ENCODE results near the gene CASQ2.
"Not testable (repeated sequence)": the region's sequence is repeated elsewhere in the genome, so short reads cannot be mapped to it uniquely, and the experiment has no call there.

The CASQ2 gene

DNA sequence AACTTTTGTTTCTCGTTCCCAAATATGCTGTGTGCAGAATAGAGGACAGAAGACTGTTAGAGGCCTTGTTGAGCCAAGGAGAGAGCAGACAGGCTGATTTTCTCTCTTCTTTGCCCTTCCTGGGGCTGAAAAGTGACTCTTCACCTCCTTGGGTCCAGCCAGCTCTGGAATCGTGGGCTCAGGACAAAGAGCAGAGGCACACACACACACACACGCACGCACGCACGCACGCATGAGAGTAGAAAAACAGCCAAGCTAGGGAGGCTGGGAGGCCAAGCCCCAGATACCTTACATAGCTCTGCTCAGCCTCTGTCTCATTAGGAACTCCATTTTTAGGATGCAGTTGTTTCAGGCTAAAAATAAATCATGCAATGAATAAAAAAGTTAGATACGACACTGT lies at the start of gene CASQ2:
Gene CASQ2 (minus strand): TSS at position 166 of the 400 bp plus-strand sequence. CDS start 173 bp downstream, outside the sequence.
- DNase-seq: no peak

DNA sequence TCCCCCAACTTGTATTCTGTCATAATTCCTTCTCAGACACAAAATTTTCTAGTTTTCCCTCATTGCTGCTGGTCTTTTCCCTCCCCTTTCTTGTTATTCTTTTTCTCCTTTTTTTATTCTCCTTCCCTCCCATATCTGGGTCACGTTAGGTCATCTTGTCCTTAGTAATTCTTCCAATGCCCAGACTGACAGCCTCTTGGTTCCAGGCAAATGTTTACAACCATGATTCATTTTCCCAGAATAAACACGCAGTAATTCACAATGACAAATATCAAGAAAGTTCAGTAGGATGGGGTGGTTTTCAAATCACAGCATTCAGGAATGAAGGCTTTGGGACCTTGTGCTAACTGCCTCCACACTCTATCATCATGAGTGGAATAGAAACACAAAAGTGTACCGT lies 47.2 kb upstream of the CASQ2 start:
- DNase-seq: no peak

DNA sequence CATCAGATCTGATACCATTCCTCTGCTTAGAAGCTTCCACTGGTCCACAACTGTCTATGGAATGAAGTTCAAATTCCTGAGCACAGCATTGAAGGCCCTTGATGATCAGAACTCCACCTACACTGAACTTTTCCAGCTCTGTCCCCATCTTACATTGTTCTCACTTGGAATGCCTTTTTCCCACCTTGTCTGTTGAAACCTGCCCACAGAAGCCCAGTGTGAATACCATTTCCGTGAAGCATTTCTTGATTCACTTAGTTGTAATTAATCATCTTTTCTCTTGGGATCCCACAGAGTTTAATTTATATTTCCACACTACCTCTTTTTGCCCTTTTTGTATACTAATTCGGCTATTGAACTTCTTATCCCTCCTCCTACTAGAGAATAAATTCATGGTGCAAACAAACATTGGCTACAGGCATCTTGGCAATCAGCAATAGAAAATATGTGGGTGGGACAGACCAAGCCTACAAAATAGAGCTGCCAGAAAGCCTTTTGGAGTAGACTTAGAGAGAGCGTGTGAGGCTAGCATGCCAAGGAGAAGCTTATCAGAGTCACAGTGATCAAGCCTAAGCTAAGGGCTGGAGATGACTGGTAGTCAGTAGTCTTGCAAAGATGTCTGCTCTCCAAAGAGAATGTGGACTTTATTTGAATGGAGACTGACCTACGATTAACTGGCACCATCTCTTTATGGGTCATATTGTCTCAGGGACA lies 46.3 kb upstream of the CASQ2 start:
- no peak for DNase-seq

DNA sequence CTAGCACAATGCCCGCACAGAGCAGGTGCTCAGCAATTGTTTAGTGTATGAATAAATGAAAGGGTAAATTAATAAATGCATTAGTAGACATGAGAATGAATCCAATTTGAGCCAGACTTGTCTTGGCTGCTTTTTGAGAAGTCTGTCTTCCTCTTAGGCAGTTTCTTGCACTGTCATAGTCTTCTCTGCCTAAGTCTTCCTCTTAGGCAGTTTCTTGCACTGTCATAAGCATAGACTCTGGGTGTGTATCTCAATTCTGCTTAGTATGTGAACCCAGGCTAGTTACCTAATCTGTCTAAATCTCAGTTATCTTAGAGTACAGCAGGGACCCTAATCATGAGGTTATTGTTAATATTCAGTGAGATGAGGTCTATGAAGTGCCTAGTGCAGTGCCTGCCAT lies 45.2 kb upstream of the CASQ2 start:
- DNase-seq: no peak

DNA sequence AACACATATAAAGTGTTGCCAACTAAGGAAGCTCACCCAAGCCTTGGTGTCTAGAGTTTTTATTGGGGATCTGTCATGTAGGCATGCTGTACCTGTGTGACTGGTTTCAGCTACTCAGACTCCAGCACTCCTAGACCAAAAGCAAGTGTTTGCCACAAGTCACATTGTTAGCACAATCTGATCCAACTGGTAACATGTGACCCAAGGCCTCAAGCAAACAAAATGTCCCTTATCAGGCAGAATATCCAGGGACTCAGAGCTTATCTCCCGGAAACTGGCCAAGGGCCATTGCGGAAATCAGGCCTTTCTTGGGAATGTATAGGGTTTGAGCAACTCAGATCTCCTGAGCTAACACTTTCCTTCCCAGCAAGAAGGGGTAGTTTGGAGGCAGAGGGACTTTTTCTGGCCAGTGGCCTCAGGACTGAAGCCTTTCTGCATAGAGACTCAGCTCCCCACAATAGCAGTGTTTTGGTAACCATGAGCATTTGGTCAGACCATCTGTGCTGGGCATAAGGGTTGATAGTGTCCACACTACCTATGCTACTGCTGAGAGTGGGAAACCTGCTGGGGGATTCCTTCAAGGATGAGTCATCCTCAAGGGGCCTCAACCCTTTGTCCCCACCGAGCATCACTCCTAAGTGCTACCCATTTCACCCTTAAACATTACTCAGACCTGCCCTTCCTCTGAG lies 42.8 kb upstream of the CASQ2 start:
- DNase-seq: no peak

DNA sequence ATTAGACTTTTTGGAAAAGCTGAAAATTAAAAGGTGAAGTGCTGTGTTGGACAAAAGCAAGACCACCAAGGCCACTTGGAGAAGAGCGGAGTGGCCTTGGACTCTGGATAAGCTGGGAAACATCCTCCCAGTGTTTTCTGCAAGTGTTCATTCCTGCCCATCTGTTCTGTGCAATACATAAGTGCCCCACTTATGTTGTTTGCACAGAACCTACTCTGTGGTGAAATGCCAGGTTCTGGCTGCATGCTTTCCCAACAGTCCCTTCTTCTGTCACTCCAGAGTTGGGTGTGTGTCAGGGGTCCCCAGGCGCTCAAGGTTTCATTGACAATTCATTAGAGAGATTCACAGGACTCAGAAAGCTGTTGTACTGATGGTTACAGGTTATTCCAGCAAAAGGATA lies 42.1 kb upstream of the CASQ2 start:
- no peak for DNase-seq

DNA sequence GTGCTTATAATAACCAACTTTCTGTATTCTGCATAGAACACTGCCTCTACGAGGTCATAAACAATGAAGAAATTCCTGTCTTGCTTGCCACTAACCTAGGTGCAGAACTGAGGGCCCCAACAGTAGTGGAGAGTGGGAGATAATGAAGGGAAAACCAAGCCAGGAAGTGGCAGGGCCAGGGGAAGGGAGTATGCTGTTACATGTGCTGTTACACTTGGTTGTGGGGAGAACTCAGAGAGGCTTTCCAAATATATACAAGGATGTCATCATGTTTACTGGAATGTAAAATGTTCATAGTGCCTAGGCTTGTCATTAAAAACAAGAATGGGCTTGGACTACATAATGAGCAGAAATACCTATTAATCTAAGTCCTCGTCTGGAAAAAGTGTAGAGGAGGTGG lies 41.3 kb upstream of the CASQ2 start:
- DNase-seq: no peak

DNA sequence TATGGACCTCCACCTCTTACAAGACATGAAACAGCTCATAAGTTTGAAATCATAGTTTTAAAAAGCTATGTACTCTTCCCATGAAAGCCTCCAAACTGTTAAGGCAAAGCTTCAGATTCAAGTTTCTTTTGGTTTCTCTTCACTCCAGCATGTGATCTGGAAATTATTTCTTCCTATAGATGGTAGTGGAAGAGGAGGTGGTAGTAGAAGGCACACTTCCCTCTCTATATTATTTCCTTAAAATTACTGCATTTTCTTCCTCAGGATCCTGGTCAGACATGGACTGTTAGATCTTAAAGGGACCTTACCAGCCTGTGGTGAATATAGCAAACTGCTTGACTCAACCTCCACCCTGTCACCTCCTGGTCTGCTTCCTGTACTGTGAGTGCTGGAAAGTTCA lies 40.6 kb upstream of the CASQ2 start:
- DNase-seq: no peak

DNA sequence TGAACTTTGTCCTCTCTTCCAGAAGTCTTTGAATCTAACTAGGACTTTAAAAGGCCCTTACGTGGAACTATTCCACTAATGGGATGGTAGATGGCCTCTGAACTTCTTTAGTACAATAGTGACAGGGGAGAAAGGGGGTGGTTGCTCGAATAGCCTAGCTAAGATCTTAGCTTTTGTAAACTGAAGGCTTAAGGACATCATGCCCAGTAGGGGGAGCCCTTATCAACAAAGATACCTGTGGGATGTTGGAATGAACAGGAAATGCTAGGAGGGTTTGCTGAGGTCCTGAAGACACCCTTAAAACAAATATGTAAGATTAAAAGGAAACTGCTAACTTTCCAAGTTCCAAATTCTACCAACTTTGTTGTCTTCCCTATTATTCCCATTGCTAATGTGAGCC lies 39.2 kb upstream of the CASQ2 start:
- no peak for DNase-seq

DNA sequence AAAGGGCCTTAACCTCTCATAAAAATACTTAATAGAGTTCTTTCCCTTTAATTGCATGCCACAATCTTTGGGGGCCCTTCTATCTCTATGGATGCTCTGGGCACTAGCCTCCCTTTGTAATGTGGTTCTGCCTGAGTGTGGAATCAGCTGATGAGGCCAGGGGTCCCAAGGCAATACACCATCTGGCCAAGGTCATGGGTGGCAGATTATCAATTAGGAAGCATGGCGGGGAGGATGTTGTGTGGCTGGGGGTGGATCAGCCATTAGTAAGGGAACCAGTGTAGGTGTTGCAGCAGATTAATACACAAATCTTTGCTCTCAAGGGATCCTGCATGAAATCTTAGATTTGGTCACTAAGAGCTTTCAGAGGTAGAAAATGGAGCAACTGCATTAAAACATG lies 37.1 kb upstream of the CASQ2 start:
- no peak for DNase-seq

DNA sequence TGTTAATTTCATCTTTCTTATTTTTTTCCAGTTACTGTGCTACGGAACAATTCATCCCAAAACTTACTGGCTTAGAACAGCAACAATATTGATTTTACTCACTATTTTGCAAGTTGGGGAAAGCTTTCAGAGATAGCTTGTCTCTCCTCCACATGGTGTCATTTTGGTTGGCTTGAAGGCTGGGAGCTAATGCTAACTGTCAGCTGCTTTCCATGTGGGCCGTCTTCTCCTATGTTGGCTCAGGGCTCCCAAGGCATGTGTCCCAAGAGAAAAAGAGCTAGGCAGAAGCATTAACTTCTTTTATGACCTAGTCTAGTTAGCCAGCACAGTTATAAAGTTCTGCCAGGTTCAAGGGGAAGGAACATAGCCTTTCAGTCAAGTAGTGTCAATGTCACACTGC lies 33.9 kb upstream of the CASQ2 start:
- DNase-seq: no peak

DNA sequence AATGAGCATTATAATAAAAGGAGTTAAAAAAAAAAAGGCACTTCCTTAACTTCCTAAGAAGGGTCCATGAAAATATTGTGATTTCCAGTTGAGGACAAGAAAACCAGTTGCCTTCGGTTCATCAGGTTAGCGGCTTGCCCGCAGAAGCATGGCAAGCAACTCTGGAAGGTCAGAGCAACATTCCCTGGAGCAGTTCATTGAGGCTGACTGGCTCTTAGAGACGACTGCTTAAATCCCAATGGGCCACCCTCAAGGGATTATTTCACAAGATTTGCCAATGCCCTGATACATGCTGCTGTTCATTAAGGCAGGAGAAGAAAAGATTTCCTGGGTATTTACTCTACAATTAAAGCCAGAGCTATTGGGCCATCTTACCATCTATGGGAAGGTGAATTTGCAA lies 29.0 kb upstream of the CASQ2 start:
- no peak for DNase-seq

DNA sequence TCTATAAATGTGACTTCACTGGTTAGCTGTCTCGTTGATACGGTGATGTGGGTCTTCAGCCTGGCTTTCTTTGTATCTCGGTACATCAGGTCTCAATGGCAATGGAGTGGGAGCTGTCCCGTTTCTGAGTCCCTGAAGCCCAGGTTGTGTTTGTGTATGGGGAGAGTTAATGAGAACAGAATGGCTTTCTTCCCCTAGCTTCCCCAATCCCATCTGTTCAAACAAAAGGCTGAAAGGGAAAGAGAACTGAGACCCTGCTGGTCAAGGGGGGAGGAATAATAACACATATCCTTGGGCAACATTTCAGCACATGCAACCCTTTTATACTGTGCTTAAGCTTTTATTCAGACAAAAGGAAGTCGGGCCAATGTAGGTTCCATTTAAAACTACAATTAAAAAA lies 28.4 kb upstream of the CASQ2 start:
- no peak for DNase-seq

DNA sequence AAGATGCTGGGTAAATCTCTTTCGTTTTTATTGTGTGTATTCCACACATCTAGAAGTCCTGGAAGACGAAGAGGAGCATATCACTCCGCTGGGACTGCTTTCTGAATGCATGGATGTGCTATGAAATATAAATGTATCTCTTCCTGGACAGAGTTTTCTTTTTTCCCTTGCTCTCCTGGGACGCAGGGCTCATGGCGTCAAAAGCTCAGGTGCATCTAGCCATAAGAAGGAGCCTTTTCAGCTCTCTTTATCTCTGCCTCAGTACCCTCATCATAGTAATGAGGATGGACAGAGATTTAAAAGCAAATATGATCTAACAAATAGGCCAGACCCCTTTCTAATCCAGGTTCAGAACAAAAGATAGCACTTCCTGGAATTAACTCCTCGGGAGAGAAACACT lies 27.5 kb upstream of the CASQ2 start:
- no peak for DNase-seq

DNA sequence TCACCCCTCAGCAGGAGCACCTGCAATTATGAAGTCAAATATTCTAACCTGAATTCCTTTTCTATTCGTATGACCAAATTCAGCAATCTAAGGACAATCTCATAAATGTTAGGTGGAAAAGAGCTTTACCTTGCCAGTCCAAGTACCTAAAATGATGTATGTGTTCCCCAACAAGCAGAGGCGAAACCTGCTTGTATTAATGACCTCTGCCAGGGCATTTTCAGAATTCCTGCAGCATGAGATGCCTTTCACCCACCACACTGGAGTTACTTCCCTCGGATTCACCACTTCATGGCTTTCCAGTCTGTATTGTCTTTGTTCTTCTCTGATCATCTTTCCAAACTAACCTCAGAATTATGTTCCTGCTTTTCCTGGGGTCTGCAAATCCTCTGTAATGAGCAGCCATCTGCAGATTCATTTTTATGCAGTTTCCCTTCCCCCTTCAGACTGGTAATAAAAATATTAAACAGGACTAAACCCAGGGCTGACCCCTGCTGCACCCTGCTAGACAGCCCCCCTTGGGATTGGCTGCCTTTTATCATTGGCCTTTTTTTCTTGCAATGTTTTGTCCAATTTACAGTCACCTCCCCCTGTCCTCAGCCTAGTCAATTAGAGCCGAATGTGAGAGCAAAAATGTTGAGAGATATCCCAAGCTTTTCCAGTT lies 26.6 kb upstream of the CASQ2 start:
- no peak for DNase-seq

DNA sequence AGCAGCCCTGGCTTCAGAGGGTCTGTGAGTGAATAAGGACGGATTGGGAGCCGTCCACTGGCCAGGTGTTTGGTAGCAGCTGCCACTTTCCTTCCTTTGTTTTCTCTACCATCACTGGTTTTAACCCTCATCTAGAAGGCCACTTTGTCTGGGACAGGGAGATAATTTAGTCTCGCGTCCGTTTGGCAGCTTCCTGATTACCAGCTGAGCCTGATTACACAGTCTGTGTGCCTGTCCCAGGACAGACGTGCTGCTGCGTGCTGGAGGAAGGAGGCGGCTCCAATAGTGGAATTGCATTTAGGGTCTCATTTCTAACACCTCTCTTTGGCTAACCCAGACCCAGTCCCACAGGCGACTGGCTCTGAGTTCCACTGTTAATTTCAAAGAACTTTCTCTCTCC lies 24.6 kb upstream of the CASQ2 start:
- no peak for DNase-seq

DNA sequence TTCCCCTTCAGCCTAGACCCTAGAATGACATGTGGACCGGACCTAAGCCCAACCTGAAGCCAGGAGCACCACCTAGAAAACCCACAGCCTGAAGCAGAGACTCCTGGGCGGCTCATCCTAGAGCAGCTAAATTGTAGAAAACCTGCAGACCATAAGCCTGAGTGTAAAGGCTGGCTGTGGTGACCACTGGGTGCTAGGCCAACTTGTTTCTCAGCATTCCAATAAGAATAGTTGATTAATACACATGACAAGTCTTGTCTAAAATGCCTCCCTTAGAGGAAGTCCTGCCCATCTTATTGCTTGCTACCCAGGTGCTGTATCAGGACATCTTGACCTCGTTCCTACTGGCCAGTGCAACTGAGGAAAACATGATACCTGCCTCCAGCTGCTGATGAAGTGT lies 23.3 kb upstream of the CASQ2 start:
- no peak for DNase-seq

DNA sequence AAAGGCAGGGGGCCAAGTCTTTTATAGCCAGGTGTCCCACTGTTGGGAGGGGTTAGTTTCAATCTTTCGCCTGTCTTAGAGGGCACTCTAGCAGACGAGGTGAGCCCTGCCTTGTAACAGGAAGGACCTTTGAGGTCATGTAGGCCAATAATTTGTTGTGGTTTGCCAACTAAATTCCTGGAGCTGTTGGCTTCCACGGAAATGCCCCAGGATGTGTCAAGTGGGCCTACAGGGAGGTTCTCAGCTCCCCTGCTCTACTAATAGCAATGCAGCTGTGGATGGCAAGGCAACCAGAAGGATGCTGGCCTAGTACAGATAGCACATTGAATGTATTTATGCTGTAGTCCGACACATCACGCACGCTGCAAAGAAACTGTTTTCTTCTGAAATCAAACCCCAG lies 22.3 kb upstream of the CASQ2 start:
- no peak for DNase-seq

DNA sequence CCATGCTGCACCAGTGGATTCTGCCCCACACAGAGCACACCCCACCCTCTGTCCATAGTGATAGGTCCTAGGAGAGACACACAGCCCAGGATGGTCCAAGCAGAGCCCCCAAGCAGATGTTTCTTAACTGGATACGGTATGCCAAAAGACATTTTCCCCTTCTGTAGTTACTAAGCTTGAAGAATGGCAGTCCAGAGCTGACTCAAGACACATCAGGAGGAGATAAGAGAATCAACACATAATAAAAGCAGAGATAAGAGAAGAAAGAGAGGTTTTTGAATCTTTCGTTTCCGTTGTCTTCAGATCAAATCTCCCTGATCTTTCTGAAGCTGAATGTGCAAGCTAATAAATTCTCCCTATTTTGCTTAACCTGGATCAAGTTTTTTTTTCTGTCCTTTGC lies 21.8 kb upstream of the CASQ2 start:
- no peak for DNase-seq

DNA sequence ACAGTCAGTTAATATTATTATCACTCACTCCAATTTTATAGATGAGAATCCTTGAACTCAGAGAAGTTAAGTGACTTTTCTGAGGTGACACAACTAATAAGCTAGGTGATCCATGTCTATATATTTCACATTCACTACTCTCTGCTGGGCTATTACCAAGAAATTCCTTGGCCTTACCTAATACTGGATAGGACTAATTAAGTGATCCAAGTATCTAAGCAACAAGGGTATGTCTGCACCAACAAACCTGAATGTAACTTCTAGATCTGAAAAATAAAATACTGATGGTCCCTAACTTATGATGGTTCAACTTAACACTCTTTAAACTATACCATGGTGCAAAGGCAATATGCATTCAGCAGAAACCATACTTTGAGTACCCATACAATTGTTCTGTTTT lies 14.8 kb upstream of the CASQ2 start:
- no peak for DNase-seq

DNA sequence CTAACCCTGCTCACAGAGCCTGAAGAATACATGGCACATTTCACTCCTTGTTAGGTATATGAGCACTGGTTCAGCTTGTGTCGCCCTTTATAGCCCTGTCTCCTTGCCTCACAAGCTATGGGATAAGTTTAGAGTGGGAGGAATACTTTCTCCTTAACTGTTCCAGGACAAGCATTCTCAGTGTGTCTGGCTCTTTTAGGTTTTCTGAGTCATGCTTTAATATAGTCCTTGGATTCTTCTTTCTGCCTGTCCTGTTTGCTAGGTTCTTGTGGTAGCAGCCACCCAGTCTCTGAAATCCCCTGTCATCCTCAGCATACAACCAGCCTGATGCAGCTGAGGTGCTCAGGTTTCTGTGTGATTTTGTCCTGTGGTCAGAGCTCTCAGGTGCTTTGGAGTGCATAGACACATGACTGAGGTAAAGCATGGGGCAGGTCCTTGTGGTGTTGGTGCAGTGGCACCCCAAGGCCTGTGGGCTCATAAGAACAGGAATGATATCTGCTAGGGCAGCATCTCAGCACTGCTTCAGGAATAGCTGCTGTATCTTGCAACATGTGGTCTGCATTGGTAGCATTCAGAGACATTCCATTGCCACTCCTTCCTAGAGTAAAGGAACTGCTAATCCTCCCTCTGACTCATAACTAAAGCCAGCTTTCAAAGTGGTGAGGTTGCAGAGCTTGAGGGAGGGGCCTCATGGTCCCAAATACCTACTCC lies 14.2 kb upstream of the CASQ2 start:
- no peak for DNase-seq

DNA sequence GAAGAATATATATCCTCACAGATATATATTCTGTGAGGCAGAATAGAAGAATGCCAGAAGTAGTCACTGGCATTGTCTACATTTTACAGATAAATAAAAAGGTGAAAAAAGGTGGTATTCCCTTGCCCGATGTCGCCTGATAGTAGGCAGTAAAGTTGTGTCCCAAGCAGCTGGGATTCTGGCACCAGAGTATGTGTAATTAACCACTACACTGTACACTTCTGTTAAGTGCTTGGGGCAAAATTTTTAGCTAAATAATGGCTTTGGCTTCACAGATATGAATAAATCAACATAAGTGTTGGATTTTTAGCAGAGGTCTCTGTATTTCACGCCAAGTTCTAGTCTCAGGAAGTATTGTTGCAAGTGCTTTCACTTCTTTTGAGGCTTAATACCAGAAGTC lies 13.3 kb upstream of the CASQ2 start:
- no peak for DNase-seq

DNA sequence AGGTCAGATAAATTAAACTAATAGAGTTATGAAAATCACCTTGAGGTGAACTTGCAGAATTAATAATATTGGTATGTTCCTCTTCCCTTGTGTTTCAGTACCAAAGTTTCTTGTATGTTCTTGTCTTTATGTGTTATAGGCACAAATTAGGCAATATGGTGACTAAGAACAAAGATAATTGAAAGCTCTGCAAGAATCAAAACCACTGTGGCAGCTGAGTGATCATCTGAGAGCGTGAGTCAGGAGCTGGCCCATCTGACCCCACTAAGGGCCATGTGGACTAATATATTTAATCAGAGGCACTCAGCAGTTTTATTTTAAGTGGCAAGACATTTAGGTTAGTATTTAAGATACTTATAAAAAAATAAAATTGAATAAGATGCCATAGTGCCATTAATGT lies 12.8 kb upstream of the CASQ2 start:
- no peak for DNase-seq

DNA sequence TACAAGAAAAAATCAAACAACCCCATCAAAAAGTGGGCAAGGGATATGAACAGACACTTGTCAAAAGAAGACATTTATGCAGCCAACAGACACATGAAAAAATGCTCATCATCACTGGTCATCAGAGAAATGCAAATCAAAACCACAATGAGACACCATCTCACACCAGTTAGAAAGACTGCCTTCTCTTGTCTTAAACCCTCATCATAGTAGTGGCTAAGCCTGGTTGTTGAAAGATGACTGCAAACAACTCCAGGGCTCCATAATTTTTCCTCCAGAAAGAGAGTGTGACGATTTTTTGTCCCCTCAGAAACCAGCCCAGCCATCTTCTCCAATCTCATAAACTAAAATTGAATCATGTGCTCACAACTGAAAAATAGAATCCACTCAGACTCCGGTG lies 12.1 kb upstream of the CASQ2 start:
- DNase-seq: not testable (repeated sequence)
